ENCODE measurements around the gene STARD8.
"Not testable (repeated sequence)": the region's sequence is repeated elsewhere in the genome, so short reads cannot be mapped to it uniquely, and the experiment has no call there.

STARD8 gene, protein sequence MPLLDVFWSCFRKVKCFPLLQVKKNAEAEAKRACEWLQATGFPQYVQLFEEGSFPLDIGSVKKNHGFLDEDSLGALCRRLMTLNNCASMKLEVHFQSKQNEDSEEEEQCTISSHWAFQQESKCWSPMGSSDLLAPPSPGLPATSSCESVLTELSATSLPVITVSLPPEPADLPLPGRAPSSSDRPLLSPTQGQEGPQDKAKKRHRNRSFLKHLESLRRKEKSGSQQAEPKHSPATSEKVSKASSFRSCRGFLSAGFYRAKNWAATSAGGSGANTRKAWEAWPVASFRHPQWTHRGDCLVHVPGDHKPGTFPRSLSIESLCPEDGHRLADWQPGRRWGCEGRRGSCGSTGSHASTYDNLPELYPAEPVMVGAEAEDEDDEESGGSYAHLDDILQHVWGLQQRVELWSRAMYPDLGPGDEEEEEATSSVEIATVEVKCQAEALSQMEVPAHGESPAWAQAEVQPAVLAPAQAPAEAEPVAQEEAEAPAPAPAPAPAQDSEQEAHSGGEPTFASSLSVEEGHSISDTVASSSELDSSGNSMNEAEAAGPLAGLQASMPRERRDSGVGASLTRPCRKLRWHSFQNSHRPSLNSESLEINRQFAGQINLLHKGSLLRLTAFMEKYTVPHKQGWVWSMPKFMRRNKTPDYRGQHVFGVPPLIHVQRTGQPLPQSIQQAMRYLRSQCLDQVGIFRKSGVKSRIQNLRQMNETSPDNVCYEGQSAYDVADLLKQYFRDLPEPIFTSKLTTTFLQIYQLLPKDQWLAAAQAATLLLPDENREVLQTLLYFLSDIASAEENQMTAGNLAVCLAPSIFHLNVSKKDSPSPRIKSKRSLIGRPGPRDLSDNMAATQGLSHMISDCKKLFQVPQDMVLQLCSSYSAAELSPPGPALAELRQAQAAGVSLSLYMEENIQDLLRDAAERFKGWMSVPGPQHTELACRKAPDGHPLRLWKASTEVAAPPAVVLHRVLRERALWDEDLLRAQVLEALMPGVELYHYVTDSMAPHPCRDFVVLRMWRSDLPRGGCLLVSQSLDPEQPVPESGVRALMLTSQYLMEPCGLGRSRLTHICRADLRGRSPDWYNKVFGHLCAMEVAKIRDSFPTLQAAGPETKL

DNA sequence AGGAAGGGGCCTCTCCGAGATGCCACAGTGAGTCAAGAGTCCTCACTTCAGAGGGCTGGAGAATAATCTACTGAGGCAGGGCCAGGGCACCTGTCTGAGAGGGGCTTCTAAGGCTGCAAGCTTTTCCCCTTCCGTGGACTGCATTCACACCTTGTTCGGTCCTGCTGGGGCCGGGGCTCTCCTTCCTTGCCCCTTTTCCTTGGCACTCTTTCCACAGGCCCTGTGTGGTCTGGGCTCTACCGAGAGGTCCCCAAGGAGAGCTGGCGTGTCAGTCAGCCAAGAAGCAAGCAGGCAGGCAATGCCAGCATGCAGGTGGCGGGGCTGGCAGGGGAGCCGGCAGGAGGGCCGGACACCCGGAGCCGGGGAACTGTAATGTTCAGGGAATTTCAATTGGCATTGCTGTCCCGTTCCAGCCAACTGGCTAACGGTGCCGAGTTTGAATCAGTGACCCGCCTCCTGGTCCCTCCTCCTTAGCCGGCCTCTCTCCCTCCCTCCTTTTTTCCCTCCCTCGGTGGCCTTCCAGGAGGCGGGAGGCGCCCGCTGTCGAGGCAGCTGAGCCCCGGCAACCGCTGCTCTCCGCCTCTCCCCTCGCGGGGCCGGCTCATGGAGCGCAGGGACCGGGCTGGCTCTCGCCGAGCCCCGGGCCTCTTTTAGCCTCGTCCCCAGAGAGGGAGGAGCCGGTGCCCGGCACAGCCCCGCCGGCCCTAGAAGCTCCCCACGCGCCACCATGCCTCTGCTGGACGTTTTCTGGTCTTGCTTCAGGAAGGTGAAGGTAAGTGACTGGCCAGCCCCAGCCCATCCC, at the start of gene STARD8:
STARD8 (plus strand) TSS at position 511 of the 802 bp plus-strand sequence; CDS start at position 728, 217 bp downstream.
- H3K4me1 ChIP-seq (ENCODE audit: control insufficient read depth, insufficient read depth, low read length) = no peaks in the 10 kb centered on the region
- H3K9ac ChIP-seq (ENCODE audit: low read depth, low read length) = no peak within 1 kb of the TSS
- no peaks in the 10 kb centered on the region for H3K9me3 ChIP-seq (ENCODE audit: control insufficient read depth, insufficient read depth, low read length)
- peak within 1 kb of the TSS; percentile 27 for H3K4me3 ChIP-seq (ENCODE audit: low read depth, low read length)
- H3K36me3 ChIP-seq (ENCODE audit: control insufficient read depth, insufficient read depth, low read length) = no peaks in the 10 kb centered on the region
- H3K27me3 ChIP-seq (ENCODE audit: control insufficient read depth, insufficient read depth, low read length) = peaks cover 5% of the 10 kb centered on the region

- Histone ChIP-seq H3K9me3 (ENCODE audit: control insufficient read depth, insufficient read depth, low read length) (peaks cover 5% of the 10 kb centered on the region), H3K27me3 (ENCODE audit: control insufficient read depth, insufficient read depth, low read length) (no peaks in the 10 kb centered on the region), H3K4me3 (ENCODE audit: low read depth, low read length) (no peak overlapping the region), H3K9ac (ENCODE audit: low read depth, low read length) (no peak overlapping the region), H3K4me1 (ENCODE audit: control insufficient read depth, insufficient read depth, low read length) (no peaks in the 10 kb centered on the region), H3K36me3 (ENCODE audit: control insufficient read depth, insufficient read depth, low read length) (no peaks in the 10 kb centered on the region)
Observed at GRCh38 chrX:68598841-68599240, 48.6 kb upstream of the STARD8 start.

GRCh38 chrX:68599256-68600152, 48.0 kb upstream of the STARD8 start:
- no peak overlapping the region for H3K4me3 ChIP-seq (ENCODE audit: low read depth, low read length)
- no peaks in the 10 kb centered on the region for H3K27me3 ChIP-seq (ENCODE audit: control insufficient read depth, insufficient read depth, low read length)
- H3K4me1 ChIP-seq (ENCODE audit: control insufficient read depth, insufficient read depth, low read length) = no peaks in the 10 kb centered on the region
- no peaks in the 10 kb centered on the region for H3K36me3 ChIP-seq (ENCODE audit: control insufficient read depth, insufficient read depth, low read length)
- H3K9ac ChIP-seq (ENCODE audit: low read depth, low read length) = no peak overlapping the region
- H3K9me3 ChIP-seq (ENCODE audit: control insufficient read depth, insufficient read depth, low read length) = peaks cover 5% of the 10 kb centered on the region

DNA sequence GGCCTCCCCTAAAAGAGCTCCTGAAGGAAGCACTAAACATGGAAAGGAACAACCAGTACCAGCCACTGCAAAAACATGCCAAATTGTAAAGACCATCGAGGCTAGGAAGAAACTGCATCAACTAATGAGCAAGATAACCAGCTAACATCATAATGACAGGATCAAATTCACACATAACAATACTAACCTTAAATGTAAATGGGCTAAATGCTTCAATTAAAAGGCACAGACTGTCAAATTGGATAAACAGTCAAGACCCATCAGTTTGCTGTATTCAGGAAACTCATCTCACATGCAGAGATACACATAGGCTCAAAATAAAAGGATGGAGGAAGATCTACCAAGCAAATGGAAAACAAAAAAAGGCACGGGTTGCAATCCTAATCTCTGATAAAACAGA, 43.2 kb upstream of the STARD8 start:
- H3K9ac ChIP-seq (ENCODE audit: low read depth, low read length); H3K36me3 ChIP-seq (ENCODE audit: control insufficient read depth, insufficient read depth, low read length); H3K4me3 ChIP-seq (ENCODE audit: low read depth, low read length); H3K9me3 ChIP-seq (ENCODE audit: control insufficient read depth, insufficient read depth, low read length); H3K4me1 ChIP-seq (ENCODE audit: control insufficient read depth, insufficient read depth, low read length); H3K27me3 ChIP-seq (ENCODE audit: control insufficient read depth, insufficient read depth, low read length): not testable (repeated sequence)

DNA sequence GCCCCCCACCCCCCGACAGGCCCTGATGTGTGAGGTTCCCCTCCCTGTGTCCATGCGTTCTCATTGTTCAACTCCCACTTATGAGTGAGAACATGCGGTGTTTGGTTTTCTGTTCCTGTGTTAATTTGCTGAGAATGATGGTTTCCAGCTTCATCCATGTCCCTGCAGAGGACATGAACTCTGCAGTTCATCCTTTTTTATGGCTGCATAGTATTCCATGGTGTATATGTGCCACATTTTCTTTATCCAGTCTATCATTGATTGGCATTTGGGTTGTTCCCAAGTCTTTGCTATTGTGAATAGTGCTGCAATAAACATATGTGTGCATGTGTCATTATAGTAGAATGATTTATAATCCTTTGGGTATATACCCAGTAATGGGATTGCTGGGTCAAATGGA, 32.7 kb upstream of the STARD8 start:
- H3K4me1 ChIP-seq (ENCODE audit: control insufficient read depth, insufficient read depth, low read length); H3K36me3 ChIP-seq (ENCODE audit: control insufficient read depth, insufficient read depth, low read length); H3K9me3 ChIP-seq (ENCODE audit: control insufficient read depth, insufficient read depth, low read length); H3K27me3 ChIP-seq (ENCODE audit: control insufficient read depth, insufficient read depth, low read length); H3K9ac ChIP-seq (ENCODE audit: low read depth, low read length); H3K4me3 ChIP-seq (ENCODE audit: low read depth, low read length): not testable (repeated sequence)

DNA sequence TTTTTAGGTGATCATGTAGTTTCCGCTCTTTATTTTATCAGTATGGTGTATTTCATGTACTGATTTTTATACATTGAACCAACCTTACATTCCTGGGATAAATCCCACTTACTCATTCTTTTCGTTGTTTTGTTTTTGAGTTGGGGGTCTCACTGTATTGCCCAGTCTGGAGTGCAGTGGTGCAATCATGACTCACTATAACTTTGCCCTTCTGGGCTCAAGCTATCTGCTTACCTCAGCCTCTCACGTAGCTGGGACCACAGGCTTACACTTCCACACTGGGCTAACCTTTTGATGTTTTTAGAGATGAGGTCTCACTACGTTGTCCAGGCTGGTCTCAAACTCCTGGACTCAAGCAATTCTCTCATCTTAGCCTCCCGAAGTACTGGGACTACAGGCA, 19.5 kb upstream of the STARD8 start:
- H3K36me3 ChIP-seq (ENCODE audit: control insufficient read depth, insufficient read depth, low read length) = no peaks in the 10 kb centered on the region
- no peak overlapping the region for H3K4me3 ChIP-seq (ENCODE audit: low read depth, low read length)
- no peaks in the 10 kb centered on the region for H3K4me1 ChIP-seq (ENCODE audit: control insufficient read depth, insufficient read depth, low read length)
- no peaks in the 10 kb centered on the region for H3K27me3 ChIP-seq (ENCODE audit: control insufficient read depth, insufficient read depth, low read length)
- no peak overlapping the region for H3K9ac ChIP-seq (ENCODE audit: low read depth, low read length)
- peaks cover 2% of the 10 kb centered on the region for H3K9me3 ChIP-seq (ENCODE audit: control insufficient read depth, insufficient read depth, low read length)

DNA sequence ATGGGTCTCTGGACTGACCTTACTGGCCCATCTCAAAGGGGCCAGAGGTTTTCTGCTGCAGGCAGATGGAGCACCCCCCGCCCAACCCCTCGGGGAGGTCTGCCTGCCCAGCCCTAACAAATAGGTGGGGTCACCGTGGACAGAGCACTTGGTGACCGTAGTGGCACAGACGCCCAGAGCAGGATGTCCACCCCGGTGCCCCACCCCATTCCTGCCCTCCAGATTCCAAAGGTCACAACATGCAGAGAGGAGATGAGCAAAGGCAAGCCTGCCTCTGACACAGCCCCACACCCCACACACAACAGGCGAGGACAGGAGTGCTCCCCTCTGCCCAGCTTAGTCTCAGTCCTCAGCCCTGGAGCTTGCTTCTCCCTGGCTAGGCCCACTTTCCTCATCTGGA, 17.5 kb upstream of the STARD8 start:
- H3K36me3 ChIP-seq (ENCODE audit: control insufficient read depth, insufficient read depth, low read length); H3K27me3 ChIP-seq (ENCODE audit: control insufficient read depth, insufficient read depth, low read length); H3K9ac ChIP-seq (ENCODE audit: low read depth, low read length): not testable (repeated sequence)

DNA sequence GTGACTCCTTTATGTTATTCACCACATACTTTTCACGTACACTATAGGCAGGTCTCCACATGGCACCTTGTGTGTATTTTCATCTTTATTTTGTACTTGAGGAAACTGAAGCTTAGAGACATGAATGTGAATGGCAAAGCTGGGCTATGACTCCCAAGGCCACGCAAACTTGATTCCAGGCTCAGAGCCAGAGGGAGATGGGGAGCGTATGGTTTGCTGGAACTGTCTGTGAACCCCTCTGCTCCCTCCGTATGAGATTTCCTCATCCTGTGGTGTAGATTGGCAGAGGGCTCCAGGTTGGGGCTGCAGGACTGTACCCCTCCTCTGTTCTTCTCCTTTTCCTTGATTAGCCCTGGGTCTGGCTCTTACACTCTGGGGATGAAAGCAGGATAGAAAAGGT, 16.1 kb upstream of the STARD8 start:
- peaks cover 2% of the 10 kb centered on the region for H3K9me3 ChIP-seq (ENCODE audit: control insufficient read depth, insufficient read depth, low read length)
- no peaks in the 10 kb centered on the region for H3K36me3 ChIP-seq (ENCODE audit: control insufficient read depth, insufficient read depth, low read length)
- no peaks in the 10 kb centered on the region for H3K27me3 ChIP-seq (ENCODE audit: control insufficient read depth, insufficient read depth, low read length)
- no peaks in the 10 kb centered on the region for H3K4me1 ChIP-seq (ENCODE audit: control insufficient read depth, insufficient read depth, low read length)
- no peak overlapping the region for H3K4me3 ChIP-seq (ENCODE audit: low read depth, low read length)
- no peak overlapping the region for H3K9ac ChIP-seq (ENCODE audit: low read depth, low read length)

More for the DNA sequence above, 17.5 kb upstream of the STARD8 start:
- H3K4me3 ChIP-seq (ENCODE audit: low read depth, low read length); H3K9me3 ChIP-seq (ENCODE audit: control insufficient read depth, insufficient read depth, low read length); H3K4me1 ChIP-seq (ENCODE audit: control insufficient read depth, insufficient read depth, low read length): not testable (repeated sequence)

DNA sequence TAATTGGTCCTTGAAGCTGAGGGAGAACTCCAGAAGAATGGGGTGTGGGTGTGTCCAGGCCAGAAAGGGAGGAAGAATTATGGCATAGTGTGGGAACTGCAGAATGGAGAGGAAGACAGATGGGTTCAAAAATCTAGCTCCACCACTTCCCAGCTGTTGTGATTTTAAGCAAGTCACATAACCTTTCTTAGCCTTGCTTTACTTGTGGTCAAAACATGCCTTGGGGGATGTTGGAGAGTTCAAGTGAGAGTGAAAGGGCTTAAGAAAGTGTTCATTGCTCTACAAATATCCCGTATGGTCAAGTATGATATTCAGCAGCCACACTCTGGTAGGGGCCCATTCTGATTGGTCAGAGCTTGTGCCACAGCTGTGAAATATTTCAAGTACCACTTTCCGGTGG, 15.0 kb upstream of the STARD8 start:
- no peak overlapping the region for H3K9ac ChIP-seq (ENCODE audit: low read depth, low read length)
- no peaks in the 10 kb centered on the region for H3K27me3 ChIP-seq (ENCODE audit: control insufficient read depth, insufficient read depth, low read length)
- no peaks in the 10 kb centered on the region for H3K4me1 ChIP-seq (ENCODE audit: control insufficient read depth, insufficient read depth, low read length)
- H3K36me3 ChIP-seq (ENCODE audit: control insufficient read depth, insufficient read depth, low read length) = no peaks in the 10 kb centered on the region
- no peak overlapping the region for H3K4me3 ChIP-seq (ENCODE audit: low read depth, low read length)
- H3K9me3 ChIP-seq (ENCODE audit: control insufficient read depth, insufficient read depth, low read length) = peaks cover 2% of the 10 kb centered on the region

GRCh38 chrX:68633981-68634380, 13.5 kb upstream of the STARD8 start:
- Histone ChIP-seq H3K27me3 (ENCODE audit: control insufficient read depth, insufficient read depth, low read length) (no peaks in the 10 kb centered on the region), H3K4me1 (ENCODE audit: control insufficient read depth, insufficient read depth, low read length) (no peaks in the 10 kb centered on the region), H3K9ac (ENCODE audit: low read depth, low read length) (no peak overlapping the region), H3K4me3 (ENCODE audit: low read depth, low read length) (no peak overlapping the region), H3K9me3 (ENCODE audit: control insufficient read depth, insufficient read depth, low read length) (no peaks in the 10 kb centered on the region), H3K36me3 (ENCODE audit: control insufficient read depth, insufficient read depth, low read length) (no peaks in the 10 kb centered on the region)

Measured in iPS-15b (cell line).